Activated CD4-positive, alpha-beta T cell treated with anti-CD3 and anti-CD28 coated beads, Interleukin-2, amount 50 U/mL, for 1 hour (primary cell): ENCODE results near the gene LRRC51.

ENCODE experiments used
- DNase-seq: peaks from one replicate; pipeline ENCODE4 v3.0.0-alpha.2; 2020

The LRRC51 gene, protein sequence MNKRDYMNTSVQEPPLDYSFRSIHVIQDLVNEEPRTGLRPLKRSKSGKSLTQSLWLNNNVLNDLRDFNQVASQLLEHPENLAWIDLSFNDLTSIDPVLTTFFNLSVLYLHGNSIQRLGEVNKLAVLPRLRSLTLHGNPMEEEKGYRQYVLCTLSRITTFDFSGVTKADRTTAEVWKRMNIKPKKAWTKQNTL

GRCh38 chr11:72080326-72081183 lies at the start of gene LRRC51, which contains the start of gene NUMA1:
Gene LRRC51, plus strand, starts transcription at chr11:72080850. Its CDS starts 8,234 bp downstream, at chr11:72089084.
Gene NUMA1, minus strand, starts transcription at chr11:72080542. Its CDS starts 44,599 bp downstream, at chr11:72035943.
- DNase-seq = peak; percentile 99

DNA sequence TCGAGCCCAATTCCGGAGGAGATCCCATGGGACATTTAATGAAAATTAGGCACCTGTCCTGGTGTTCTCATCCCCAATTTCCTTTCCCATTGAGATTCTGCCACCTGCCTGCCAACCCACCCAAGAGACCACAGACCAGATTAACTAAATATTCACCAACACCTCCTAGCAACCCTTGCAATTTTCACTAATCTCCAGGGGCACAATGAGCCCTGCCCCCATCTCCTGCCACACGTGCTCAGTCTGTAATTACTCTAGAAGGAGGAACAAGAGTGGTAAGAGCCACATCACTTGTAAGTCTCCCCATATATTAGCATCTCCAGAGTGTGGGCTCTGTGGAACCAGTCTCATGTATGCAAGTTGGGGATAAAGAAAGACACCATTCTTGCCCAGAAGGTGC lies 44.0 kb upstream of the LRRC51 start:
- no peak for DNase-seq

DNA sequence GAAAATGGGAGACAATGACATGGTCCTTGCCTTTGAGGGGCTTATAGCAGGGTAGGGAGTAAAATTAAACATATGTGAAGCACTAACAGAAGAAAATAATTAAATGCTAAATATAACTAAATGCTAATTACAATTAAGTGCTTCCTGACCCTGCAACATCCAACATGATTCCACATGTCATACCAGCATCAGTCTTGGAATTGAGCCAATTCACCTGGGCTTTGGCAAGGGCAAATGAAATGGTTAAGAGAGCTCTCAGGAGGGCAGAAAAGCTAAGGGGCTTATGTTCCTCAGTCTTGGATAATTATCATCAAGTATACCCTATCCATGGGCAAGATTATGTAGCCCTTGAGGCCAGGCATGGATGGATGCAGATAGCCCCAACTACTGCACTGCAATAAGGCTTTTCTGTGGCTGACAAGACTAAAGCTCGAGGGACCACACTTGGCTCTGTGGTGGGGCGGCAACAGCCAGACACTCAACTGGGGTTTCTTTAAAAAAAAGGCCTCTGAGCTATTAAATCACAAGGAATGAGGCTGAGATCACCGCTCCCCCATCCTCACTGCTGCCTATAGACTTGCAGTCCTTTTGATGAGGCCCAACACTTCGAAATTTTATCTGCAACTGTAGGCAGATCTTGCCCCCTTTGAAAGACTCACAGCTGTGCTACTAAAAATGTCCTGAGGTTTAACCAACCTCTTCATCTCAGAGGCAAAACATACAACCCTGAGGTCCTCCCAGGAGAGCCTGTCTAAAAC lies 42.9 kb upstream of the LRRC51 start:
- no peak for DNase-seq

GRCh38 chr11:72038491-72038890 lies 42.2 kb upstream of the LRRC51 start:
- DNase-seq = no peak

DNA sequence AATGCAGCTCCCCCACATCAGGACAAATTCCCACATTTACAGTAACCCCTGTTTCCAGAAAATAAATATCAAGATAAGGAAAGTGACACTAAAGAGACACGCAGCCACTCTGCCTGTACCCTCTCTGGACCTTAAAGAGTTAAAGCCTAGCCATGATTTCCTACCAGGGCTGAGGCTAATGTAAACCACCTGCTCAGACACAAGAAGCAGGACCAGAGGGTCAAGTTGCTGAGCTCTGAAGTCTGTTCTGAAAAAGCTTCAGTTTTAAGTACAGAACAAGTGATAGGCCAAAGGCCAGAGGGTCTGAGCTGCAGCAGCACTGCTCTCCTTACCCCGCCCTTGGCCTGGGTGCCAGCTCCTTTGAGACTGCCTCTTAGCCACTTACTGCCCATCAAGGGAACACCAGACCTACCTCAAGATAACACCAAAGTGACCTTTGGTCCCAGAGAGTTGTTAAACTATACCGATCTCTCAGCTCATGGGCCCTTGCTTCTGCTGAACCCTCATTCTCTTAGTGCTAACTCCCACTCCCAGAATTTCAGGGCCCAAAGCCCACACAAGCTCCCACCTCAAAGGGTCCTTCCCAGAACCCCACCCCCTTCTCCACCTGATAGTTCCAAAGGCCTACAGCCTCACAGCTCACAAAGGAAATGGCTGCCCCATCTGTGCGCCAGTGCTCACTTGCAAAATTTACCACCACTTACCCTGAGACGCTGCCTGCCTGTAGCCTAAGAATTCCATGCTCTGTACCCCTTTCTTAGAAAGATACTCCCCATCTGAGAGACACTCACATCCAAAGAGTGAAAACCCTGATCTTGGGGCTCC lies 41.4 kb upstream of the LRRC51 start:
- DNase-seq = no peak

DNA sequence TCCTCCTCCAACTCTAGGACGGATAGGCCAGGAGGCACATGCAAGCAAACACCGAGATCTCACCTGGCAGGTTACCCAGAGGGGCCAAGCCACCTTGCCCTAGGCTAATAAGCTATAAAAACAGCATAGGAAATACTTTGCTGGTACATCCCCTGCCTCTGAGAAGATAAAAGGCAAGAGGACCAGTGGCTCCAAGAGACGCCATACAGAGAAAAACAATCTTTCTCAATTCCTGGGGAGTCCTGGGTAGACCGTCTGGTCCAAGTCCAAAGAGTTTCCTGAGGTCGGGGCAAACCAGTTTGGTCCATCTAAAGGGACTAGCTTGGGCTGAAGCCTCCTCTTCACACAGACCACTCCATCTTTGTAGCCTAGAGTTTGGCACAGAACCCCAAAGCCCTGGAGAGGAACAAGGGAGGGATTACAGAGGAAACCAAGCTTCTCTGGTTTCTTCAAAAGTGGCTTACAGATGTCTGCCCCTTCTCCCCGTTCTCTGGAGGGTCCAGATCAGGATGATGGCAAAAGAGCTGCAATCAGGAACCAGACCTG lies 40.7 kb upstream of the LRRC51 start:
- no peak for DNase-seq

- DNase-seq = peak; percentile 85
Observed at GRCh38 chr11:72040491-72041363, 39.9 kb upstream of the LRRC51 start.

- DNase-seq = peak; percentile 34
Observed at GRCh38 chr11:72041364-72042063, 39.1 kb upstream of the LRRC51 start.

- DNase-seq = no peak
Observed at GRCh38 chr11:72042064-72042745, 38.4 kb upstream of the LRRC51 start.

- DNase-seq = no peak
Observed at GRCh38 chr11:72045849-72046248, 34.8 kb upstream of the LRRC51 start.

DNA sequence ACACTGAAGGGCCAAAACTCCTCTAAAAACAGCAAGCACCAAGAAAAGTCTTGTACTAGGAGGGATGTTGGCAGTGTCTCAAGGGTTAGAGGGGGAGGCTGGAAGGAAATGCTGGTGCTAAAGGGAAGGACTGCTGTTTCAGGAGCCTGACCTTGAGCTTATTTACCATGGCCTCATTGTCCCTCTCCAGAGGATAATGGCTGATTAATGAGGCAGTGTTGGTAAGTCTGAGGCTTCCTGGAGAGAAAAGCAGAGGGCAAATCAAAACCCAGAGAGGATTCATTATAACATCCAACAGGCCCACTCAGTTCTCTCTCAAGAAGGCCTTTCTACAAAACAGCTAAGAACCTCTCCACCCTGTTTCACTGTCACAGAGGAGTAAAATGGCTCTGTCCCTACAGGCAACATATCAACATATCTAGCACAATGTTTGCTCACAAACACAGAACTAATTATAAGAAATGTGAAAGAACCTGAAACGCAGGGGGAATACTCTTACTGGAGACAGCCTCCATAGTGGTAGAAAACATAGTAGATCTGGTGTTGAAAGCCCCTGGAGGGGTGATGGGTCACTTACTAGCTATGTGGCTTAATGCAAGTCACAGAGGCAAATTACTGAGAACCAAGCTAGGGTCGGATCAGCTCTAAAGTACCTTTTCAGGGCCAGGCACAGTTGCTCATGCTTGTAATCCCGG lies 31.7 kb upstream of the LRRC51 start:
- DNase-seq = no peak

GRCh38 chr11:72058416-72059034 lies 22.1 kb upstream of the LRRC51 start:
- DNase-seq = no peak

DNA sequence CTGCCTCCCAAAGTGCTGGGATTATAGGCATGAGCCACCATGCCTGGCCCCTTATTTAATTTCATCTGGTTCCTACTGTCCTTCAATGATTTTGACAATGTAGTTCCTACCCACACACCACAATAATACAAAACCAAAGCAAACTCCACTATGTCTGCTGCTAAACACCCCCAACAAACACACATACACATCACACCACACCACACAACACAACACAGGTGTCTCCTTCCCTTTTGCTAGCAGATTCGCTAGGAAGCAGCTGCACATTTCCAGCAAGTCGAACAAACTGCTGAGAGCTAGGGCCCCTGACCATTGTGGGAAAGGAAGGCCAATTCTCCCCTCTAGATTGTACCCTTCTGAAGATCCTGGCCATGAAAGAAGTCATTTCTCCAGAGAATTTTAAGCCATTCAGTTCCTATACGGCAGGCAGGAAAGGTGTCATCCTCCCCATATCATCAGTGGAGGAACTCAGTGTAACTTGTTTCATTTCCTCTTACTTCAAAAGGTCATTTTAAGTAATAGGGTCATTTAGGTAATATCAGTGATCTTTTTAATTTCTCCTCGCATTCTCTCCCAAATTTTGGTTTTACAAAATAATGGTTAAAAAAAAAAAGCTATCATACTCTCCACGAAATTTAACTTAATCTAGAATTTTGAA lies 18.8 kb upstream of the LRRC51 start:
- DNase-seq = no peak

- DNase-seq = no peak
Observed at GRCh38 chr11:72066855-72067254, 13.8 kb upstream of the LRRC51 start.

DNA sequence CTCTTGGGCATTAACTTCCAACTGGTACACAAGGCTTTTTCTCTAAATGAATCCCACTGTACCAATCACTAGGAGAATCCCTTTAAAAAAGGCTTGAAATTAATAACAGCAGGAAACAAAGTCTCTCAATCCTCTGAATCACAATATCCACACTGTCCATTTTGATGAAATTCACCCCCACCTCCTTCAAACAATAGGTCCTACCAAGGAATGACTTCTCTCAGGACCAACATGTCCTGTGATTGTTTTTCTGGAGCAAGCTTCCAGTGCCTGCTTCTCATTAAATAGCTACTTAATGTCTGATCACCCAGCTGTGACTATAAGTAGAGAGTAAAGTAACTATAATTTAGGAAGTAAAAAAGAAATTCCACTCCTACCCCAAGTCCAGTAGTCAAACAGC lies 13.4 kb upstream of the LRRC51 start:
- no peak for DNase-seq

- no peak for DNase-seq
Observed at GRCh38 chr11:72067676-72068075, 13.0 kb upstream of the LRRC51 start.

- no peak for DNase-seq
Observed at GRCh38 chr11:72069200-72069599, 11.4 kb upstream of the LRRC51 start.

GRCh38 chr11:72069787-72070251 lies 10.8 kb upstream of the LRRC51 start:
- no peak for DNase-seq
